ENCODE measurements around the gene TMC3. TPM values are rescaled to one million over a fixed set of nuclear protein-coding genes. Genes with fewer than 3 reads are reported as not detected.

The TMC3 gene
- total and polyA plus RNA-seq, 4 donors = 0.02 to 0.13 TPM; not detected in 2

GRCh38 chr15:81322676-81323253, 51.2 kb downstream of the TMC3 start:
- peak overlapping the region; percentile 65 to 100 (median 87) for H3K4me3 ChIP-seq (ENCODE audit: low read depth in 1 of 3, low read length in 3 of 3)
- H3K4me1 ChIP-seq (ENCODE audit: control insufficient read depth in 4 of 4, insufficient read depth in 4 of 4, low read length in 3 of 4) = peaks cover 0 to 48% (median 31%) of the 10 kb centered on the region in 4 donors
- 37% methylated on average over 6 of the region's 6 CpGs for WGBS
- peak overlapping the region; percentile 28 to 54 for H3K9ac ChIP-seq (ENCODE audit: low read depth in 1 of 2, low read length in 2 of 2)
- H3K9me3 ChIP-seq (ENCODE audit: control insufficient read depth in 4 of 4, low read length in 3 of 4) = no peaks in the 10 kb centered on the region
- peak; percentile 43 for DNase-seq (ENCODE audit: low spot score)
- H3K27ac ChIP-seq (ENCODE audit: low read depth in 1 of 2, low read length in 2 of 2) = no peak overlapping the region
- TF ChIP-seq JUND (IDR thresholded peaks at IDR 0.05) = no peak
- no peak for TF ChIP-seq EGR1 (IDR thresholded peaks at IDR 0.05; ENCODE audit: low read depth in 2 of 2)
- TF ChIP-seq ZBTB33 (IDR thresholded peaks at IDR 0.05) = no peak
- no peak for TF ChIP-seq REST (IDR thresholded peaks at IDR 0.05)
- no peak for TF ChIP-seq CTCF (IDR thresholded peaks at IDR 0.05; ENCODE audit: low read depth, low read length, missing input control)
- no peak for TF ChIP-seq RAD21 (IDR thresholded peaks at IDR 0.05)
- TF ChIP-seq HNF4A (conservative IDR thresholded peaks at IDR 0.05) = no peak
- H3K36me3 ChIP-seq (ENCODE audit: control insufficient read depth in 4 of 4, insufficient read depth in 3 of 4, low read depth in 1 of 4, low read length in 3 of 4) = peaks cover 0 to 31% (median 24%) of the 10 kb centered on the region in 4 donors
- H3K27me3 ChIP-seq (ENCODE audit: control insufficient read depth in 4 of 4, insufficient read depth in 4 of 4, low read length in 3 of 4) = no peaks in the 10 kb centered on the region

GRCh38 chr15:81321667-81322066, 52.3 kb downstream of the TMC3 start:
- Histone ChIP-seq H3K9ac (ENCODE audit: low read depth in 1 of 2, low read length in 2 of 2) (no peak overlapping the region), H3K27me3 (ENCODE audit: control insufficient read depth in 4 of 4, insufficient read depth in 4 of 4, low read length in 3 of 4) (no peaks in the 10 kb centered on the region), H3K27ac (ENCODE audit: low read depth in 1 of 2, low read length in 2 of 2) (no peak overlapping the region), H3K9me3 (ENCODE audit: control insufficient read depth in 4 of 4, low read length in 3 of 4) (no peaks in the 10 kb centered on the region), H3K36me3 (ENCODE audit: control insufficient read depth in 4 of 4, insufficient read depth in 3 of 4, low read depth in 1 of 4, low read length in 3 of 4) (peaks cover 0 to 36% (median 25%) of the 10 kb centered on the region in 4 donors), H3K4me3 (ENCODE audit: low read depth in 1 of 3, low read length in 3 of 3) (no peak overlapping the region), H3K4me1 (ENCODE audit: control insufficient read depth in 4 of 4, insufficient read depth in 4 of 4, low read length in 3 of 4) (peaks cover 2 to 49% (median 34%) of the 10 kb centered on the region in 4 donors)
- 91% methylated on average over 1 of the region's 1 CpG for WGBS
- TF ChIP-seq HNF4A (conservative IDR thresholded peaks at IDR 0.05) = no peak
- no peak for TF ChIP-seq REST (IDR thresholded peaks at IDR 0.05)
- DNase-seq (ENCODE audit: low spot score) = no peak
